ENCODE data around the gene MED29.
A peak's percentile ranks its signal among the peaks of the same experiment; 100 is the strongest.

The MED29 gene, protein sequence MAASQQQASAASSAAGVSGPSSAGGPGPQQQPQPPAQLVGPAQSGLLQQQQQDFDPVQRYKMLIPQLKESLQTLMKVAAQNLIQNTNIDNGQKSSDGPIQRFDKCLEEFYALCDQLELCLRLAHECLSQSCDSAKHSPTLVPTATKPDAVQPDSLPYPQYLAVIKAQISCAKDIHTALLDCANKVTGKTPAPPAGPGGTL

DNA sequence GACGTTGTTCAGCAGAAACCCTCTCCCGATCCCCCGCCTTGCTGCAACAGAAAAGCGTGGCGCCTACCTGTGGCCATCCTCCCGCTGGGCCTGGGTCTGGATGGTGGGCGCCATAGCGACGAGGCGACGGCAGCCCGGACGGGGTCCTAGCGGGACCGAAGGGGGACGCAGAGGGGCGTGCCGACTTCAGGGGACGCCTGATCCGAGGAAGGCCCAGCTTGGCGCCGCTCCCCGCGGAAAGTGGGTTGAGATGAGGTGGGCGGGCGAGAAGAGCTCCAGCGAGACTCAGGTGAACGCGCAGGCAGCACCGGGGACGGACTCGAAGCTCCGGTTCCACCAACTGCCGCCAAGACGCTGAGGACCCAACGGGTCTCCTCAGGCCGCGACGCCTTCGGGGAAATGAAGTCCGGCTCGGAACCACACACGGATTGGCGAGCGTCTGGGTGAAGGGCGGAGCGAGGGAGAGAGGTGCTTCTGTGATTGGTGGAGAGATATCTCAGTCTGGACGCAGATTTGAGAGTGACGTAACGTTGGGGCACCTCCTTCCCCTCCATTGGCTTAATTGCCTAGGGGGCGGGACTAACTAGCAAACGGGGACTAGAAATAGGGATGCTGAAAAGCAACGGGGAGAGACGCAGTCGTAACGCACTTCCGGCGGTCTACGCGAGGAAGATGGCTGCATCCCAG is at the start of gene MED29, which contains the start of gene PAF1:
TSS of gene MED29 (plus strand) at position 628 of the 687 bp plus-strand sequence. CDS start at position 673, 45 bp downstream.
TSS of gene PAF1 (minus strand) at position 356 of the 687 bp plus-strand sequence. CDS start at position 114, 242 bp downstream.
- peak; percentile 98 for DNase-seq (ENCODE audit: low read depth)
- H3K4me3 ChIP-seq (ENCODE audit: low read depth, low read length), result peak within 1 kb of the TSS; percentile 72

DNA sequence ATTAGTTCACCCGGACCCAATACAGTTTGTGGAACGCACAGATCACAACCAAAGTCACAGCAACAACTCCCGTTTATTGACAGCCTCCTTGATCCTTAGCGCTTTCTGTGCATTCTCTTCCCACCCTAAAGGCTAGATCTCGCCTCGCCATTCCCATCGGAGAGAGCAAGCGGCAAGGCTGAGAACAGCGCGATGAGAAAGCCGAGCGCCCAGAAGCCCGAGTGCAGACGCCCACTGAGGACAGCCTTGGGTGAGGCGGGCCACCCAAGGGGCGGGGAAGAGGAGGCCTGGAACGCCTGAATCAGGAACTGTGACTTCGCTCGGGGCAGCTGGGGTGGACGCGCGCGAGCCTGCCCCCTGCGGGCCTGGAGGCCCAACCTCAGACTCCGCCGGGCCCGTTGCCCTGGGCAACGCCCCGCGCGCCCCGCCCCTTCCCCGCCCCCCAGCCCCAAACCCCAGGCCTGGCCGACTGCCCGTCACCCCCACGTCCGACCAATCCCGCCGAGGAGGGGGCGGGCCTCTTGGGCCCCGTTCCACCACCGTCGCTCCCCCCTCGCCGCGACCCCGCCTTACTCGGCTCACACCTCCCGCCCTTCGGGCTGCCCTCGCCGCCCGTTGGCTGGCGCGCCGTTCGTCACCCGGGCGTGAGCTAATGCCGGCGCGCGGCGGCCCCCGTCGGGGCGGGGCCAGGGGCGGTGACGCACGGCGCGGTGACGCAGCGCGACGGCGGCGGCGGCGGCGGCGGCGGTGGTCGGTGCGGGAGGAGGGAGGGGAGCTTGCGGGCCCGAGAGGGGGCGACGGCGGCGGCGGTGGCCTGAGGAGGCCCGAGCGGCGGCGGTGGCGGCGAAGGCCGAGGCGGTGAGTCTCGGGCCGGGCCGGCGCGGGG is 49.2 kb upstream of the MED29 start, which contains the start of gene SAMD4B:
TSS of gene SAMD4B (plus strand) at position 703 of the 886 bp plus-strand sequence. CDS start 14,473 bp downstream, outside the sequence.
- peak within 1 kb of the TSS; percentile 96 for H3K4me3 ChIP-seq (ENCODE audit: low read depth, low read length)
- peak; percentile 93 for DNase-seq (ENCODE audit: low read depth)

DNA sequence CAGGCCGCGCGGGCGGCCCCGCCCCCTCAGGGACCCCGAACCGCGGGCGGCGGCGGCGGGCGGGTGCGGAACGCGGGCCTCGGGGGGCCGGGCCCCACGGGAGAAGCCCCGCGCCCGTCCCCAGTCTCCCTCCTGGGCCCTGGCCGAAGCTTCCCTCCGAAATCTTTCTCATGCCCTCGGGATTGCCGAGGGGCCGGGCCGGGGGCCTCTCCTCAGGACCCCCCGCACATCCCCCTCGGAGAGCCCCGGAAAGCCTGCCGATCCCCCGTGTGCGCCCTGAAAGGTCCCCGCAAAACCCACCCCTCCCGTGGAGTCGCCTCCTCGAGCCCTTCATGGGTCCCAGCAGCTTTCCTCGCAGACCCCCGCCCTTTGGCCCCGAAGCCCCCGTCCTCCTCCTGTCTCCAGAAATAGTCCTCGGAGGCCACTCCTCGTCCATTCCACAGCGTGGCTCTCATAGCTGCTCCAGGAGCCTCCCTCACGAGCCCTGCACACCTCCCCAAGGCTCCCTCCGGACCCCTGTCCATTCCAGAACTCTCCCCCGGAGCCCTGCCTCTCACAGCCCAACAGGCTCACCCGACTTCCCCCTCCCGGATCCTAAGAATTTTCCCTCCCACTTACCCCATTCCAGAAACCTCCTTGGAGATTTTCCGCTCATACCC is 48.4 kb upstream of the MED29 start:
- no peak for DNase-seq (ENCODE audit: low read depth)
- peak overlapping the region; percentile 96 for H3K4me3 ChIP-seq (ENCODE audit: low read depth, low read length)

DNA sequence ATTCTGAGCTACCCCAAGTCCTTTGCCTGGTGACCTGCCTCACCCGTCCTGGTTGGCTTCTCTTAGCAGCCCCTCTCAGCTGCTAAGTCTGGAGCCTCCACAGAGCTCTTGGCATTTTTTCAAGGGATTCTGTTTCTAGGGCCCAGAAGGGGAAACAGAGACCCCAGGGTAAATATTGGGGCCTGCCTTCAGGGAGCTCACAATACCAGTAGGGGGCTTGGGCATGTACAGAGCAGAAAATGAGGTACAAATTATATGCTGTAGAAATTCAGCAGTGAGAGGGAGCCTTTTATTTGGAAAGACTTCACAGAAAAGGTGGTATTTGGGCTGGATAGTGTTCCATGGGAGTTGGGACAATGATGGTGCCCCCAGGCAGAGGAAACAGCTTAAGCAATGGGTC is 45.2 kb upstream of the MED29 start:
- no peak for DNase-seq (ENCODE audit: low read depth)
- no peak overlapping the region for H3K4me3 ChIP-seq (ENCODE audit: low read depth, low read length)

DNA sequence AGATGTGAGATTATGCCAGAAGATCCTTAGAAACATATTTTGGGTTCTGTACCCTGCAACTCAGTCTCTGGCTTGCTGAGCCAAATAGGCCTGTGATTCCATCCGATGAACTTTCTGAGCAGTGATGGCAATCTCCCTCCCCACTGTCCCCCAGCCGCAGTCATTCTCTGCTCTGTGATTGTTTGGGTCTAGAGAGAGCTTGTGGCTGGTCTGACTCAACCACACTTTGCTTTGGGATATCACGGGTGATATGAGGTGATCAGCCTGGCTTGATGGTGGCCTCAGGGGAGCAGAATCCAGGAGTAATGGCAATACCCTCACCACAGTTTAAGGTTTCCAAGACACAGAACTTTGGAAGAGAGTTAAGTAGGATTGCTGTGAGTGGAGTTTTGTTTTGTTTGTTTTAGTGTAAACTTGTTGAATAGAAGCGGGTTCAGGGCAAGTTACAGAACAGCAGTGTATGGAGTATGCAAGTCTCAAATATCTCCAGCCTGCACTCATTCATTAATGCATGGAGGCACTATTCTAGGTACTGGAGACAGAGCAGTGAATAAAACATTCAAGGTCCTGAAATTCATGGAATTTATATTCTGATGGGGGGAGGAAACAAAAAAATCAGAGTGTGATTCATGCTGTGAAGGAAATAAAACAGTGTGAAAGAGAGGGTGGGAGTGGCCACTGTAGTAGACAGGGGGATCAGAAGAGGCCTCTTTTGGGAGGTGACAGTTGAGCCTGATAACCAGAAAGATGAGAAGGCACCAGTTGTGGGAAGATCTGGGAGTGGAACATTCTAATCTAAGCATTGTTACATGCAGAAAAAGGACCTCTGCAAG is 43.6 kb upstream of the MED29 start:
- H3K4me3 ChIP-seq (ENCODE audit: low read depth, low read length), result no peak overlapping the region
- no peak for DNase-seq (ENCODE audit: low read depth)

DNA sequence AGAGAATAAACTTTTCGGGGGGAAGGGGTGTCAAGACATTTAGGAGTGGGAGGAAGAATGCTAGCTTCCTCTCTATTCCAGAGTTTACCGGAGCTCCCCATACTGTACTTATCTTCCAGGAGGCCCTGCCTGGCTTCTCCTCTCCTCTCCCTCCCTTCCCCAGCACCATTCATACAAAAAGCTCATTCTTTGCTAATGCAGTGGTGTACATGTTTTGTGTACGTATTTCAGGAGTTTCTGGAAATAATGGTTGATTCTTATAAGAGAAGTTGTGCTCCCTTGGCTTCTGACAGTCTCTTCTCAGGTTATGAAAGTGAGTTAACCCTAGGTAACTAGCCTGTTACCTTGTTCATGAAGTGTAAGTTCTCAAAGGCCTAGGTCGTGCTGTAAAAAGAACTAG is 41.9 kb upstream of the MED29 start:
- DNase-seq (ENCODE audit: low read depth), result no peak
- no peak overlapping the region for H3K4me3 ChIP-seq (ENCODE audit: low read depth, low read length)

DNA sequence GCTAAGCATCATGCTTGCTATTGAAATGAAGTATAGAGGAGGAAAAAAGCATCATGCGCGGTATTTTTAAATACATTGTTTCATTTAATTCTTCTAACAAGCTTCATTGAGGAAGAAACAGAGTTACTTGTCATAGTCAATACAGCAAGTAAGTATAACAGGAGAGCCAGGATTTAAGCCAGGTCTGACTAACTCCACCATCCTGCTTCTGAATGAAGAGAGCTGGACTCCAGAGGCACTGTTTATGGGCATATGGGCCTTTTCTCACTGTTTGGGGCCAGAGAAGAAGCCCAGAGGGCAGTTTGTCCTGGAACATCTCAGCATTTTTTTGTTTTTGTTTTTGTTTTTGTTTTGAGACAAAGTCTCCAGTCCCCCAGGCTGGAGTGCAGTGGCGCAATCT is 41.0 kb upstream of the MED29 start:
- no peak for DNase-seq (ENCODE audit: low read depth)
- no peak overlapping the region for H3K4me3 ChIP-seq (ENCODE audit: low read depth, low read length)

DNA sequence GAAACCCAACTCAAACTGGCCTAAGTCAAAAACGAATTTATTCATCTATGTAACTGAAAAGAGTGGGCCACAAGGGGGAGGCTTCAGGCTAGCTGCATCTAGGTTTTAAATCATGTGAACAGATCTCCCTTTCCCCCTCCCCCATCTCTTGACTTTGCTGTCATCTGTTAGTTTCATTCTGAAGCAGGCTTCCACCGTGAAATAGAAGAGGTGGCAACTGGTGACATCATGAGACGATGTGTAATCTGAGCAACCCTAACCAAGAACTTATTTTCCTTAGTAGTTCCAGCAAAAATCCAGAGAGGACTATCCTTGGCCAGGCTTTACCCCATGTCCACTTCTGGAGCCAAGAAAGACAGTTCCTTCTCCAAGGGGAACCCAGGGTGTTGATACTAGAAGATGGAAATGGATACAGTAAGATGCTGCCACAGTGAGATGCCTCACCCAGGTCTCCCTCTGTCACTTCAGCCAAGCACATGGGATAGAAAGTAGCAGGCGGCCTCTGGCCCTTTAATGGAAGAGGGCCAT is 39.6 kb upstream of the MED29 start:
- H3K4me3 ChIP-seq (ENCODE audit: low read depth, low read length), result no peak overlapping the region
- DNase-seq (ENCODE audit: low read depth), result no peak

DNA sequence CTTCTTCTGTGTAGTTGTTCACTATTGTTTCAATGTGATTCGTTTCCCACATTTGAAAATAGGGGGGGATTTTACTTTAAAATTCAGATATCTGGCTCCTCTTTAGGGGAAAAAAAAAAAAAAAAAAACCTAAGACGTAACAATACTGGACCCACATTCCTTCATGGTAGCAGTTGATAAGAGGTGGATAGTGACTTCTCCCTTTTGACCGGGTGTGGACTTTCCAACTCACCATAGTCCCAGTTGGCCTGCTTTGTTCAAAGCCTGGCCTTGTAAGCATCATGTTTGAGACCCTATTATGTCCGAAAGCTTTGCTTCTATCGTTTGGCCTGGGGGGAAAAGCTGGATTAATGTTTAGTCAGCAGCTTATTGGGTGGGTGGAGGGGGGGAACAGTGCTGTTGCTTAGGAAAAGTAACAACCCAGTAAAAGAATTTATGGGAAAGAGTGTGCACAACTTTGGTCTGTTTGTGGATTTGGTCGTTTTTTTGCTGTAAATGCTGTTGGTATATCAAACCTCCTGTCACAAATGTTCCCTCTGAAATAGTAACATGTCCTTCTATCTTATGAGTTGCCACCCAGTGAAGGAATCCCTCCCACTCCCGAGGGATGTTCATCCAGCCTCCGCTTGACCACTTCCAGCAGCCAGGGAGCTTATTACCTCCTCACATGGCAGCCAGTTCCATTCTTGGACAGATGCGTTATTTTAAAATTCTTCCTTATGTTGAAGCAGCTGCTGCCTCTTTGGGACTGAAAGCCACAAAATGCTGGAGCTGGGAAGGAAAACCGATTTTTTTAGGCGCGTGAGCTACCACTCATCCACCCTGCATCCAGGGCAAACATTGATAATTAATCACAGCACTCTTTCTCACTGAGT is 38.6 kb upstream of the MED29 start:
- H3K4me3 ChIP-seq (ENCODE audit: low read depth, low read length), result no peak overlapping the region
- DNase-seq (ENCODE audit: low read depth), result no peak

DNA sequence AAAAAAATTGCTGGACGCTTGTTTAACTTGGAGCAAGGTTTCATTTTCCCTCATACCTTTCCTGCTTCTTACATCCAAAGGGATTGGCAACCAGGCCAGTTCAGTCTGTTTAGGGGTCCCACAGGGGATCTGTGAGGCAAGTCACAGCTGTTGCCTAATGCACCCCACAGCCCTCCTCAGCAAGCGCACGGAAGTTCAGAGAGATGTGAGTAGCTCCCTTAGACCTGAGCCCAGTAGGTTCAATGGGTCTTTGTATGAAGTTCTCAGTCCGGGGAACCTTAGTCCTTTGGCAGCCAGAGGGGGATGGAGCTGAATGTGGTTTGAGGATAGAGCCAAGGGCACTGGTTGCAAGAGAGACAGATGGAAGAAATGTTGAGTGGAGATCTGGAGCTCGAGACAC is 35.9 kb upstream of the MED29 start:
- H3K4me3 ChIP-seq (ENCODE audit: low read depth, low read length), result no peak overlapping the region
- no peak for DNase-seq (ENCODE audit: low read depth)

DNA sequence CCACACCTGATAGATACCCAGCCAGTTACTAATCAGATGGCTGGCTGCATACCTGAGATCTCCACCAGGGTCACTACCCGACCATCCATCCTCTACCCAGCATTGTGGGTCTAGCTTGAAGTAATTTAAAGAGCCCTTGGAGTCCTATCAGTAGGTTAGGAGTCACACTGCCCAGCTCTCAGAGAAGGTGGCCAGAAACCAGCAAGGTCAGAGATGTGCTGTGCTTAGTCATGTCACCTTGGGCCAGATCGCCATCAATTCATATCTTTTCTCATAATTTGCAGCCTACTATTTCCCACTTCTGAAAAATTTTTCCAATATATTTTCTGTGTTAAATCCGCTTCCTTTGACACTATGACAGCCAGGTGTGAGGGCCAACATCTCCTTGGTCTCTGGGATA is 35.1 kb upstream of the MED29 start:
- no peak overlapping the region for H3K4me3 ChIP-seq (ENCODE audit: low read depth, low read length)
- DNase-seq (ENCODE audit: low read depth), result no peak

DNA sequence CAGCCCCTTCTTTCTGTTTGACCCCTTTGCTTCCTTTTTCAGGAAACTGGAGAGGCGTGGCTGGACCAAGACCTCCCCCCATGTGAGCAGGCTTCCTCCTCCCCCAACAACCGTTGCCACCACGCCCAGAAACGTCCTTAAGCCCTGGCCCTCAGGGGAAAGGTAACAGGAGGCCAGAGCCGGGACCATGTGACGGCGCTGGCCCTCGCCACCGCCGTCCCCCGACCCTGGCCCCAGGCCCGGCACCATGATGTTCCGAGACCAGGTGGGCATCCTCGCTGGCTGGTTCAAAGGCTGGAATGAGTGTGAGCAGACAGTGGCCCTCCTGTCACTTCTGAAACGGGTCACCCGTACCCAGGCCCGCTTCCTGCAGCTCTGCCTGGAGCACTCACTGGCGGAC is 34.5 kb upstream of the MED29 start:
- no peak for DNase-seq (ENCODE audit: low read depth)
- no peak overlapping the region for H3K4me3 ChIP-seq (ENCODE audit: low read depth, low read length)

DNA sequence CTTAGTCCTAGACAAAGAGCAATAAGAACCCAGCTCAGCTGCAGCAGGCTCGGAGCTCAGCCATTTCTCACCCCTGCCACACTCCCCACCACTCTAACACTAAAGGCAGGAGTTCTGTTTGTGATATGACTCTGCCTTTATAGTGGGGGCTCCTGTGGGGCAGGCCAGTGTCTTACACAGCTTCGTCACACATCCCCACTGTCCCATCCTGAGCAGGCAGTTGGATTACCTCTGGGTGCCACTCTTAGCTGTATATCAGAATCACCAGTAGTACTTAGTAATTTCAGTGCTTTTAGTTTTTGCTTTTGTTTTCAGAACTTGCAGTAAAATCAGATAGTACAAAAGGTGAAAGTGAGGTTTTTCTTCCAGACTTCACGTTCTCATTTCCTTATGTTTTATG is 32.2 kb upstream of the MED29 start:
- H3K4me3 ChIP-seq (ENCODE audit: low read depth, low read length), result no peak overlapping the region
- DNase-seq (ENCODE audit: low read depth), result no peak

DNA sequence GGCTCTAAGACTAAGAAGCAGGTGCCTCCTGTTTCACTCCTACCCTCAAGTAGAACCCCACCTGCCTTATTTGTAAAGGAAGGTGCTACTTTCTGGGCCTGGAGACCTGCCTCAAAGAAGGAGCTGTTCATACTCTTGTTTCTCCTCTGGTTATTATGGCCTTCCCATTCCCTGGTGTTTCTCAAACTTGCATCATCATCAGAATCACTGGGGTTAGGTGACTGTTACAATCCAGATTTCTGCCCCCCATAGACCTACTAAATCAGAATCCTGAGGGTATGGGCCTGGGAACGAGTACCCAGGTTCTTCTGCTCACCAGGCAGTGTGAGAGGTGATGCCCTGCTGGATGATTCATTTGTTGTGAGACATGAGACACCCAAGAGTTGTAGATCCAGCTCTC is 30.6 kb upstream of the MED29 start:
- no peak for DNase-seq (ENCODE audit: low read depth)
- H3K4me3 ChIP-seq (ENCODE audit: low read depth, low read length), result no peak overlapping the region

DNA sequence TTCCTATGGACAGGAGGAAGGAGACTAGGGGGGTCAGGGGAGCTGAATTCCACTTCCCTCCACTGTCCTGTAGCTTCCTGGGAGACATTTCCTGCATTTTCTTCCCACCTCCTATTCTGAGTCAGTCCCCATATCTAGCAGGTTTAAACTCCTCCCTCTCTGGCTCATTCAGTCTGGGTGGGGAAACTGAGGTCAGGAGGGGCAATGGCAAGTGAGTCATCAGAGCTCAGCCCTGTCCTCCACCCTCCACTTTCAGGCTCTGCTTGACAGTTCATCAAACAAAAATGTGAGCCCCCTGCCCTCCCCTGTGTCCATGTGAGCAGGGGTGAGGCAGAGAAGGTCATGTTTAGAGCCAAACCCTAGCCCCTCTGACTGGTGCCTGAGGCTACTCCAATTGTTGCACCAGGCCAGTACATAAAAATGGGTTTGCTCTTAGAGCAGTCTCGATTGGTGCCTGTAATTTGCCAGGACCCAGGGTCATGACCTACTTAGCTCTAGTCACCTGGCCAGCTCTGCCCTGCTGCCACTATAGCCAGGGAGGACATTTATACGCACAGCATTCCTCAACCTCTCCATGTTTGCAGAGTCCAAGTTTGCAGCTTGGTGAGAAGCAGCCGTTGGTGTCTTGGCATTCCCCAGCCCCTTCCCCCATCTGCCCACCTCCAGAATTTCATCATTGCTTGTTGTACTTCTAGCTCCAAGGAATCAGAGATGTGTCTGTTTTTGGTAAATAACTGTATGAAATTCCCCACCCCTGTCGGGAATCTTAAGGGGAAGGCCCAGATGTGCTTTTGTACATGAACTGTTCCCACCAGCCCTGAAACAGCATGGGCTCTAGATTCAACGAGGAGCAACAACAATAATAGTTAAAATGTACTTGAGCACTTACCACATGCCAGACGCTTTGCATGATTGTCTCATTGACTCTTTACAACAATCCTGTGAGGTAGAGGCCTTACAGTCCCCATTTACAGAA is 28.2 kb upstream of the MED29 start:
- peak; percentile 64 for DNase-seq (ENCODE audit: low read depth)
- H3K4me3 ChIP-seq (ENCODE audit: low read depth, low read length), result no peak overlapping the region

DNA sequence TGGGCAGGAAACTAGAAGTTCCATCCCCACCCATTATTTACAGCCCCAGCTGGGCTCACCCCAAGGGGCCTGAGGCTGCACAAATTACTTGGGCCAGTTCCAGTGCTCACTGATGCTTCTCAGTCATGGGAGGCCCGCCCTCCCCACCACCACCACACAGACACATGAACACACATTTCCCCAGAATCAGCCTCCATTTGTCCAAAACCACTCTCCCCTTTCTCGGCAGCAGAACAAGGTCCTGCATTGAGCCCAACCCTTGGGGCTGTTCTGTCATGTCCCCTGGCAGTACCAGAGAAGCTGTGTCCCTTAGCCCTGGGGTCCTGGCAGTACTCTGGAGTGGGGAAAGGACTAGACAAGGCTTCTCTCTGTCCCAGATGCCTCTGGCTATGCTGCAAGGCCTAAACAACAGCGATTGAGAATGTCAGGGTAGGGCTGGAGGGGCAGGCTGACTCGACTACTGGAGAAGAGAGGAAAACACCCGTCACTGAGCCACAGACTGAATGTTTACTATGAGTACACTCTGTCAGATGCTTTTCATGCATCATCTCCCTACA is 27.2 kb upstream of the MED29 start:
- no peak overlapping the region for H3K4me3 ChIP-seq (ENCODE audit: low read depth, low read length)
- no peak for DNase-seq (ENCODE audit: low read depth)
